NT2/D1 (cell line): Measurements from ENCODE around the gene TOM1L2.

Source experiments
- SUZ12 ChIP-seq: IDR thresholded peaks from 2 replicates; pipeline ENCODE4 v1.6.1; 2011; ENCODE audit not compliant: insufficient read length, insufficient read depth; ENCODE audit errors: extremely low read depth
- YY1 ChIP-seq: IDR thresholded peaks from 2 replicates; pipeline ENCODE4 v1.6.1; 2011; ENCODE audit not compliant: insufficient read length, insufficient read depth

GRCh38 chr17:17888371-17888770 is 83.8 kb downstream of the TOM1L2 start:
- TF ChIP-seq SUZ12 (no peak), YY1 (no peak)
